HCT116 (cell line): ENCODE results near the gene ZSWIM9.

Experiments
- ATF3 ChIP-seq: IDR thresholded peaks from 2 replicates; pipeline ENCODE4 v1.6.1; 2012
- CEBPB ChIP-seq: IDR thresholded peaks from 2 replicates; pipeline ENCODE4 v1.6.1; 2012; ENCODE audit warnings: low read depth
- CTCF ChIP-seq, 3 experiments: fragments of 200-600 bp in 1 of 3; sonication (generic) in 1 of 3; IDR thresholded peaks in 2 of 3; conservative IDR thresholded peaks in 1 of 3; 2 replicates each; pipeline ENCODE4 v1.5.1; 2012 to 2017; ENCODE audit warnings: low read depth in 2 of 3, low read length in 2 of 3, antibody characterized with exemption in 1 of 3, borderline replicate concordance in 1 of 3, control low read depth in 1 of 3, mild to moderate bottlenecking in 1 of 3, mixed read lengths in 1 of 3, mixed run types in 1 of 3, moderate library complexity in 1 of 3; ENCODE audit not compliant: insufficient read depth in 1 of 3
- EGR1 ChIP-seq: IDR thresholded peaks from 2 replicates; pipeline ENCODE4 v1.6.1; 2012; ENCODE audit warnings: low read depth
- ELF1 ChIP-seq: IDR thresholded peaks from 2 replicates; pipeline ENCODE4 v1.6.1; 2012; ENCODE audit warnings: low read depth, borderline replicate concordance
- EZH2 ChIP-seq: fragments of 200-600 bp; sonication (generic); IDR thresholded peaks from 2 replicates; pipeline ENCODE4 v1.6.1; 2017; ENCODE audit warnings: antibody characterized with exemption, mixed run types
- EZH2phosphoT487 ChIP-seq: fragments of 200-600 bp; IDR thresholded peaks from 2 replicates; pipeline ENCODE4 v1.6.1; 2018; ENCODE audit warnings: antibody characterized with exemption, borderline replicate concordance
- FOSL1 ChIP-seq: IDR thresholded peaks from 2 replicates; pipeline ENCODE4 v1.6.1; 2012; ENCODE audit warnings: low read depth
- JUND ChIP-seq: IDR thresholded peaks from 2 replicates; pipeline ENCODE4 v1.6.1; 2012
- MAX ChIP-seq: IDR thresholded peaks from 2 replicates; pipeline ENCODE4 v1.6.1; 2012
- POLR2A ChIP-seq: IDR thresholded peaks from 2 replicates; pipeline ENCODE4 v1.7.0; 2011; ENCODE audit warnings: borderline replicate concordance; ENCODE audit not compliant: insufficient read depth, insufficient read length; ENCODE audit errors: extremely low read depth
- POLR2AphosphoS5 ChIP-seq: IDR thresholded peaks from 2 replicates; pipeline ENCODE4 v1.6.1; 2011; ENCODE audit warnings: mild to moderate bottlenecking, low read depth, low read length, moderate library complexity
- RAD21 ChIP-seq: IDR thresholded peaks from 2 replicates; pipeline ENCODE4 v1.6.1; 2012; ENCODE audit warnings: low read depth, mild to moderate bottlenecking
- ZBTB33 ChIP-seq: IDR thresholded peaks from 2 replicates; pipeline ENCODE4 v1.6.1; 2011; ENCODE audit warnings: mild to moderate bottlenecking, low read length, moderate library complexity; ENCODE audit not compliant: insufficient replicate concordance; ENCODE audit errors: extremely low read depth

GRCh38 chr19:48218997-48219396 is 48.5 kb downstream of the ZSWIM9 start:
- TF ChIP-seq CEBPB (no peak), EZH2phosphoT487 (no peak), MAX (no peak), CTCF (IDR thresholded peaks at IDR 0.05 in 2 of 3, conservative IDR thresholded peaks at IDR 0.05 in 1 of 3; ENCODE audit: borderline replicate concordance in 1 of 3, insufficient read depth in 1 of 3, low read depth in 2 of 3, low read length in 2 of 3) (no peak), ELF1 (no peak), JUND (no peak), EGR1 (no peak), ATF3 (no peak), POLR2AphosphoS5 (no peak), FOSL1 (no peak), RAD21 (no peak), POLR2A (no peak), EZH2 (no peak), ZBTB33 (no peak)
